ENCODE results near the gene LPO. TPM values are rescaled to one million over a fixed set of nuclear protein-coding genes. Genes with fewer than 3 reads are reported as not detected.

Gene LPO
- total RNA-seq, 4 donors from 2014 or later, result 0.06 to 0.59 TPM; not detected in 2

GRCh38 chr17:58277107-58277801 is 38.9 kb downstream of the LPO start:
- no peak overlapping the region for H3K4me3 ChIP-seq (ENCODE audit: low read depth, poor library complexity, severe bottlenecking)
- intact Hi-C loops (cut with DNase I; ENCODE audit: low total_unique reads), result no loop called here
- WGBS, 2 donors, result 60 to 61% methylated on average over 5 of the region's 5 CpGs
- TF ChIP-seq POLR2A (IDR thresholded peaks at IDR 0.05) (no peak), CTCF (IDR thresholded peaks at IDR 0.05) (no peak)
- no peak for DNase-seq (ENCODE audit: low spot score in 2 of 2)

- intact Hi-C loops (cut with DNase I; ENCODE audit: low total_unique reads), result no loop called here
- TF ChIP-seq CTCF (IDR thresholded peaks at IDR 0.05) (no peak), POLR2A (IDR thresholded peaks at IDR 0.05) (no peak)
- DNase-seq (ENCODE audit: low spot score in 2 of 2), result no peak
- 88 to 89% methylated on average over 36 of the region's 36 CpGs for WGBS, 2 donors
- no peak overlapping the region for H3K4me3 ChIP-seq (ENCODE audit: low read depth, poor library complexity, severe bottlenecking)
Observed at GRCh38 chr17:58277802-58278595, 39.6 kb downstream of the LPO start.

GRCh38 chr17:58278661-58279015 is 40.3 kb downstream of the LPO start:
- intact Hi-C loops (cut with DNase I; ENCODE audit: low total_unique reads), result no loop called here
- DNase-seq (ENCODE audit: low spot score in 2 of 2), result no peak
- no peak for TF ChIP-seq POLR2A (IDR thresholded peaks at IDR 0.05)
- no peak for TF ChIP-seq CTCF (IDR thresholded peaks at IDR 0.05)
- WGBS, 2 donors, result 17 to 41% methylated on average over 2 to 5 of the region's 5 CpGs
- no peak overlapping the region for H3K4me3 ChIP-seq (ENCODE audit: low read depth, poor library complexity, severe bottlenecking)

- TF ChIP-seq CTCF (IDR thresholded peaks at IDR 0.05), result no peak
- no peak for TF ChIP-seq POLR2A (IDR thresholded peaks at IDR 0.05)
- H3K4me3 ChIP-seq (ENCODE audit: low read depth, poor library complexity, severe bottlenecking), result no peak overlapping the region
- no peak for DNase-seq (ENCODE audit: low spot score in 2 of 2)
- intact Hi-C loops (cut with DNase I; ENCODE audit: low total_unique reads), result no loop called here
- 19 to 36% methylated on average over 16 to 53 of the region's 60 CpGs for WGBS, 2 donors
Observed at GRCh38 chr17:58279016-58279711, 40.8 kb downstream of the LPO start.

GRCh38 chr17:58279736-58280479 is 41.5 kb downstream of the LPO start:
- TF ChIP-seq CTCF (IDR thresholded peaks at IDR 0.05) (no peak), POLR2A (IDR thresholded peaks at IDR 0.05) (no peak)
- no peak for DNase-seq (ENCODE audit: low spot score in 2 of 2)
- H3K4me3 ChIP-seq (ENCODE audit: low read depth, poor library complexity, severe bottlenecking), result no peak overlapping the region
- intact Hi-C loops (cut with DNase I; ENCODE audit: low total_unique reads), result no loop called here
- WGBS, 2 donors, result 77% methylated on average over 16 of the region's 16 CpGs

Data from lower leg skin (tissue), 4 donors.